HepG2 (cell line): ENCODE measurements around the gene PTF1A. TPM values are rescaled to one million over a fixed set of nuclear protein-coding genes. Genes with fewer than 3 reads are reported as not detected.

ENCODE experiments used
- FLYWCH1 ChIP-seq: sonication (generic); formaldehyde crosslinking; IDR thresholded peaks from 2 replicates; pipeline ENCODE4 v1.8.1; 2023; ENCODE audit warnings: mild to moderate bottlenecking, missing genetic modification reagents
- FOXO1 ChIP-seq: sonication (generic); formaldehyde crosslinking; IDR thresholded peaks from 2 replicates; pipeline ENCODE4 v1.4.0; 2020; ENCODE audit warnings: missing genetic modification reagents
- GTF2F1 ChIP-seq: fragments of 150-350 bp; IDR thresholded peaks from 2 replicates; pipeline ENCODE4 v1.6.1; 2014; ENCODE audit warnings: low read length
- HMGA1 ChIP-seq: sonication (generic); formaldehyde crosslinking; conservative IDR thresholded peaks from 2 replicates; pipeline ENCODE4 v1.4.0; 2020; ENCODE audit warnings: missing genetic modification reagents
- JUNB ChIP-seq: sonication (generic); formaldehyde crosslinking; IDR thresholded peaks from 2 replicates; pipeline ENCODE4 v1.8.0; 2022; ENCODE audit warnings: missing genetic modification reagents, mild to moderate bottlenecking, borderline replicate concordance
- MEF2D ChIP-seq: sonication (generic); formaldehyde crosslinking; IDR thresholded peaks from 2 replicates; pipeline ENCODE4 v1.5.1; 2020; ENCODE audit warnings: mild to moderate bottlenecking, missing genetic modification reagents
- NCOA5 ChIP-seq: sonication (generic); formaldehyde crosslinking; IDR thresholded peaks from 2 replicates; pipeline ENCODE4 v1.4.0; 2020; ENCODE audit warnings: missing genetic modification reagents
- SYNCRIP ChIP-seq: fragments of 200-400 bp; formaldehyde crosslinking; IDR thresholded peaks from 2 replicates; pipeline ENCODE4 v1.6.1; 2018; ENCODE audit warnings: mild to moderate bottlenecking, low read depth, low read length; ENCODE audit not compliant: insufficient read depth
- TOPORS ChIP-seq: sonication (generic); formaldehyde crosslinking; IDR thresholded peaks from 2 replicates; pipeline ENCODE4 v1.8.0; 2023; ENCODE audit warnings: mild to moderate bottlenecking, missing genetic modification reagents
- ZFP90 ChIP-seq: sonication (generic); formaldehyde crosslinking; IDR thresholded peaks from 2 replicates; pipeline ENCODE4 v1.8.0; 2022; ENCODE audit warnings: missing genetic modification reagents, mild to moderate bottlenecking, inconsistent platforms, borderline replicate concordance
- ZNF281 ChIP-seq: sonication (generic); formaldehyde crosslinking; IDR thresholded peaks from 2 replicates; pipeline ENCODE4 v1.4.0; 2020; ENCODE audit warnings: missing genetic modification reagents, borderline replicate concordance
- ZNF557 ChIP-seq: sonication (generic); formaldehyde crosslinking; IDR thresholded peaks from 2 replicates; pipeline ENCODE4 v1.4.0; 2020; ENCODE audit warnings: missing genetic modification reagents
- ZNF660 ChIP-seq: sonication (generic); formaldehyde crosslinking; IDR thresholded peaks from 2 replicates; pipeline ENCODE4 v1.5.1; 2020; ENCODE audit warnings: mild to moderate bottlenecking, low read depth, missing genetic modification reagents, borderline replicate concordance
- ZNF672 ChIP-seq: sonication (generic); formaldehyde crosslinking; IDR thresholded peaks from 2 replicates; pipeline ENCODE4 v1.8.1; 2022; ENCODE audit warnings: missing genetic modification reagents
- ZNF7 ChIP-seq: IDR thresholded peaks from 2 replicates; pipeline ENCODE4 v1.6.1; 2016; ENCODE audit warnings: missing biosample characterization, missing genetic modification reagents
- ZNF75D ChIP-seq: sonication (generic); formaldehyde crosslinking; IDR thresholded peaks from 2 replicates; pipeline ENCODE4 v1.8.1; 2023; ENCODE audit warnings: missing genetic modification reagents, mild to moderate bottlenecking, borderline replicate concordance
- polyA plus RNA-seq, 8 experiments: library from polyadenylated mRNA; depleted of rRNA in 3 of 8; stranded (reverse) in 7 of 8; unstranded in 1 of 8; fragments of >200 nt; fragmentation: Illumina TruSeq in 4 of 8; extraction: Trizol in 4 of 8; gene quantifications; 2 replicates each; pipeline versions ENCODE4 v1.2.1 to v1.2.3, GENCODE V29; 2011 to 2016; ENCODE audit warnings: low read depth in 4 of 8, missing spikeins in 1 of 8, mixed read lengths in 1 of 8; ENCODE audit not compliant: insufficient read depth in 1 of 8
- total RNA-seq, 5 experiments: library from RNA; depleted of rRNA; stranded (reverse); fragments of >200 nt; fragmentation: Illumina TruSeq; extraction: Trizol; gene quantifications; 2 replicates each; pipeline ENCODE4 v1.2.3, GENCODE V29; 2016; ENCODE audit warnings: low read depth in 1 of 5
- TF ChIP-seq, protein P1 (sequence below): sonication (generic); formaldehyde crosslinking; IDR thresholded peaks from 2 replicates; pipeline ENCODE4 v1.4.0; 2020; ENCODE audit warnings: missing genetic modification reagents
- TF ChIP-seq, protein P2 (sequence below): sonication (generic); formaldehyde crosslinking; IDR thresholded peaks from one replicate; pipeline ENCODE4 v1.5.1; 2020; ENCODE audit warnings: mild to moderate bottlenecking, missing genetic modification reagents; ENCODE audit errors: not compliant biosample characterization

PTF1A gene
- total and polyA plus RNA-seq, 2 of the 13 experiments (the other 11 are each of a cell fraction or from before 2014, with no cell fraction given), result not detected

- TF ChIP-seq, protein P1, sequence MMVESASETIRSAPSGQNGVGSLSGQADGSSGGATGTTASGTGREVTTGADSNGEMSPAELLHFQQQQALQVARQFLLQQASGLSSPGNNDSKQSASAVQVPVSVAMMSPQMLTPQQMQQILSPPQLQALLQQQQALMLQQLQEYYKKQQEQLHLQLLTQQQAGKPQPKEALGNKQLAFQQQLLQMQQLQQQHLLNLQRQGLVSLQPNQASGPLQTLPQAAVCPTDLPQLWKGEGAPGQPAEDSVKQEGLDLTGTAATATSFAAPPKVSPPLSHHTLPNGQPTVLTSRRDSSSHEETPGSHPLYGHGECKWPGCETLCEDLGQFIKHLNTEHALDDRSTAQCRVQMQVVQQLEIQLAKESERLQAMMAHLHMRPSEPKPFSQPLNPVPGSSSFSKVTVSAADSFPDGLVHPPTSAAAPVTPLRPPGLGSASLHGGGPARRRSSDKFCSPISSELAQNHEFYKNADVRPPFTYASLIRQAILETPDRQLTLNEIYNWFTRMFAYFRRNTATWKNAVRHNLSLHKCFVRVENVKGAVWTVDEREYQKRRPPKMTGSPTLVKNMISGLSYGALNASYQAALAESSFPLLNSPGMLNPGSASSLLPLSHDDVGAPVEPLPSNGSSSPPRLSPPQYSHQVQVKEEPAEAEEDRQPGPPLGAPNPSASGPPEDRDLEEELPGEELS (CRISPR knock-in tag), result no peak
- TF ChIP-seq, protein P2, sequence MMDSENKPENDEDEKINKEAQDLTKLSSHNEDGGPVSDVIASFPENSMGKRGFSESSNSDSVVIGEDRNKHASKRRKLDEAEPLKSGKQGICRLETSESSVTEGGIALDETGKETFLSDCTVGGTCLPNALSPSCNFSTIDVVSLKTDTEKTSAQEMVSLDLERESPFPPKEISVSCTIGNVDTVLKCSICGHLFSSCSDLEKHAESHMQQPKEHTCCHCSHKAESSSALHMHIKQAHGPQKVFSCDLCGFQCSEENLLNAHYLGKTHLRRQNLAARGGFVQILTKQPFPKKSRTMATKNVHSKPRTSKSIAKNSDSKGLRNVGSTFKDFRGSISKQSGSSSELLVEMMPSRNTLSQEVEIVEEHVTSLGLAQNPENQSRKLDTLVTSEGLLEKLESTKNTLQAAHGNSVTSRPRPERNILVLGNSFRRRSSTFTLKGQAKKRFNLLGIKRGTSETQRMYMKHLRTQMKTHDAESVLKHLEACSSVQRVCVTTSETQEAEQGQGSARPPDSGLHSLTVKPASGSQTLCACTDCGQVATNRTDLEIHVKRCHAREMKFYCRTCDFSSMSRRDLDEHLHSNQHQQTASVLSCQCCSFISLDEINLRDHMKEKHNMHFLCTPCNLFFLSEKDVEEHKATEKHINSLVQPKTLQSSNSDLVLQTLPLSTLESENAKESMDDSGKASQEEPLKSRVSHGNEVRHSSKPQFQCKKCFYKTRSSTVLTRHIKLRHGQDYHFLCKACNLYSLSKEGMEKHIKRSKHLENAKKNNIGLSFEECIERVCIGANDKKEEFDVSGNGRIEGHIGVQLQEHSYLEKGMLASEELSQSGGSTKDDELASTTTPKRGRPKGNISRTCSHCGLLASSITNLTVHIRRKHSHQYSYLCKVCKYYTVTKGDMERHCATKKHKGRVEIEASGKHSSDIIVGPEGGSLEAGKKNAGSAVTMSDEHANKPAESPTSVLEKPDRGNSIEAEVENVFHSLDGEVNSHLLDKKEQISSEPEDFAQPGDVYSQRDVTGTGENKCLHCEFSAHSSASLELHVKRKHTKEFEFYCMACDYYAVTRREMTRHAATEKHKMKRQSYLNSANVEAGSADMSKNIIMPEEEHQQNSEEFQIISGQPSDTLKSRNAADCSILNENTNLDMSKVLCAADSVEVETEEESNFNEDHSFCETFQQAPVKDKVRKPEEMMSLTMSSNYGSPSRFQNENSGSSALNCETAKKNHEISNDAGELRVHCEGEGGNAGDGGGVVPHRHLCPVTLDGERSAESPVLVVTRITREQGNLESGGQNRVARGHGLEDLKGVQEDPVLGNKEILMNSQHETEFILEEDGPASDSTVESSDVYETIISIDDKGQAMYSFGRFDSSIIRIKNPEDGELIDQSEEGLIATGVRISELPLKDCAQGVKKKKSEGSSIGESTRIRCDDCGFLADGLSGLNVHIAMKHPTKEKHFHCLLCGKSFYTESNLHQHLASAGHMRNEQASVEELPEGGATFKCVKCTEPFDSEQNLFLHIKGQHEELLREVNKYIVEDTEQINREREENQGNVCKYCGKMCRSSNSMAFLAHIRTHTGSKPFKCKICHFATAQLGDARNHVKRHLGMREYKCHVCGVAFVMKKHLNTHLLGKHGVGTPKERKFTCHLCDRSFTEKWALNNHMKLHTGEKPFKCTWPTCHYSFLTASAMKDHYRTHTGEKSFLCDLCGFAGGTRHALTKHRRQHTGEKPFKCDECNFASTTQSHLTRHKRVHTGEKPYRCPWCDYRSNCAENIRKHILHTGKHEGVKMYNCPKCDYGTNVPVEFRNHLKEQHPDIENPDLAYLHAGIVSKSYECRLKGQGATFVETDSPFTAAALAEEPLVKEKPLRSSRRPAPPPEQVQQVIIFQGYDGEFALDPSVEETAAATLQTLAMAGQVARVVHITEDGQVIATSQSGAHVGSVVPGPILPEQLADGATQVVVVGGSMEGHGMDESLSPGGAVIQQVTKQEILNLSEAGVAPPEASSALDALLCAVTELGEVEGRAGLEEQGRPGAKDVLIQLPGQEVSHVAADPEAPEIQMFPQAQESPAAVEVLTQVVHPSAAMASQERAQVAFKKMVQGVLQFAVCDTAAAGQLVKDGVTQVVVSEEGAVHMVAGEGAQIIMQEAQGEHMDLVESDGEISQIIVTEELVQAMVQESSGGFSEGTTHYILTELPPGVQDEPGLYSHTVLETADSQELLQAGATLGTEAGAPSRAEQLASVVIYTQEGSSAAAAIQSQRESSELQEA (CRISPR knock-in tag), result no peak
- TF ChIP-seq JUNB (CRISPR knock-in tag) (no peak), ZNF660 (CRISPR knock-in tag) (no peak), TOPORS (no peak), FLYWCH1 (CRISPR knock-in tag) (no peak), ZNF281 (CRISPR knock-in tag) (0 out of 2 replicates have a peak, but pooled peaks have one; percentile 27), ZNF672 (CRISPR knock-in tag) (no peak), ZNF7 (CRISPR knock-in tag) (no peak), ZFP90 (no peak), MEF2D (CRISPR knock-in tag) (no peak), NCOA5 (CRISPR knock-in tag) (no peak), GTF2F1 (no peak), FOXO1 (CRISPR knock-in tag) (no peak), ZNF75D (CRISPR knock-in tag) (no peak), ZNF557 (CRISPR knock-in tag) (no peak), HMGA1 (CRISPR knock-in tag) (no peak), SYNCRIP (no peak)
These were observed 20.8 kb upstream of the PTF1A start (continued) for GRCh38 chr10:23171232-23171876.
